HT-29 (cell line): ENCODE data around the gene CYP4F8. TPM values are rescaled to one million over a fixed set of nuclear protein-coding genes. Genes with fewer than 3 reads are reported as not detected.
A peak's percentile ranks its signal among the peaks of the same experiment; 100 is the strongest.
"Not testable (repeated sequence)": the region's sequence is repeated elsewhere in the genome, so short reads cannot be mapped to it uniquely, and the experiment has no call there.

Experiments used
- DNase-seq: peaks from one replicate; pipeline ENCODE4 v3.0.0-alpha.2; 2015; ENCODE audit warnings: low spot score
- total RNA-seq: library from RNA; depleted of rRNA; stranded (reverse); fragments of >200 nt; shearing (Covaris generic); gene quantifications from 2 replicates; pipeline ENCODE4 v1.2.3, GENCODE V29; 2014; rRNA removed

Gene CYP4F8
- not detected in 2 replicates for total RNA-seq

DNA sequence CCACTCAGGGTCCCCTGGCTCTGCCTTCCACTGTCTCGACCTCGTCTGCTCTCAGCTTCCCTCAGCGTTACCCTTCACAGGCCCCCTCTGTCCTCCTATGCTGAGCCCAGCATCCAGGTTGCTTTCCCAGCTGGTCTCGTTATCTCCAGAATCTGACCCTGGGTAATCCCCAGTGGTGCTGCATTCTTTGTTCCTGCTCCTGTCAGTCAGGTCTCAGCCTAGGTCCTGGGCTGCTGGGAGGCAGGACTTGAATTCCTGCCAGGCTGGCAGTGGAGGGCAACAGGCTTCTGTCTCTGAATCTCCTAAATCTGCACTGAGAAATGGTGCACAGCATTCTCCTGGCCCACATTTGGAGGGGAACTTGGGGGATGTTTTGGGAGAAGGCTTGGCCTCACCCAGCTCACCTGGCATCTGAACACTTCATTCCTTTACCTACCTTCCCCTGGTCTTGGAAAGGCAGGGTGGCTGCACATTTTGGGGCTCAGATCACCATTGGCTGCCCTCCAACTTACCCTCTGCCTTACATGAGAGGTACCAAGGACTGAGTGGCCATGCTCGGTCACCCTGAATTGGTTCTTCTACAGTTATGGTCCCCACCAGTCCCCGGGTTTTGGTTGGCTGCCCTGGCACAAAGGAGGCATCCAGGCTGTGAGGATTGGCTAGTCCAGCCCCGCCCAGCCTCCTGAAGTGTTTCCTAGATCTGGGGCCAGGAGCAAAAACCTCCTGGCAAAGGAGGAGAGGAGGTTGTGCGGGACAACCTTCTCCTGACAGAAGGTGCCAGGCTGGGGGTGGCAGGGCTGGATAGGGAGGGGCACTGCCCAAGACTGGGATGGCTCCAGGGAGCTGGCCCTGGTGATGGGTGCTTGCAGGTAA is at the start of gene CYP4F8:
Gene CYP4F8, plus strand, starts transcription at position 712 of the 873 bp plus-strand sequence. CDS start 399 bp downstream, outside the sequence.
- no peak for DNase-seq

DNA sequence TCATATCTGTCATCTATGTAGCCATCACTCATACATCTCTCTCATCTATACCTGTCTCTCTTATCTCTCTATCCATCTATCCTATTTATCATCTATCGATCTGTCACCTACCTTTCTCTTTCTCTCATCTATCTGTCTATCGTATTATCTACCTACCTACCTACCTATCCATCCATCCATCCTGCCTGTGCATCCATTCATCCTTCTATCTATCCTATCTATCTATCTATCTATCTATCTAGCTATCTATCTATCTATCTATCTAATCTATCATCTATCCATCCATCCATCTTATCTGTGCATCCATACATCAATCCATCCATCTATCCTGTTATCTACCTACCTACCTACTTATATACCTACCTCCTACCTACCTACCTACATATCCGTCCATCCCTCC is 44.6 kb upstream of the CYP4F8 start:
- DNase-seq = no peak

DNA sequence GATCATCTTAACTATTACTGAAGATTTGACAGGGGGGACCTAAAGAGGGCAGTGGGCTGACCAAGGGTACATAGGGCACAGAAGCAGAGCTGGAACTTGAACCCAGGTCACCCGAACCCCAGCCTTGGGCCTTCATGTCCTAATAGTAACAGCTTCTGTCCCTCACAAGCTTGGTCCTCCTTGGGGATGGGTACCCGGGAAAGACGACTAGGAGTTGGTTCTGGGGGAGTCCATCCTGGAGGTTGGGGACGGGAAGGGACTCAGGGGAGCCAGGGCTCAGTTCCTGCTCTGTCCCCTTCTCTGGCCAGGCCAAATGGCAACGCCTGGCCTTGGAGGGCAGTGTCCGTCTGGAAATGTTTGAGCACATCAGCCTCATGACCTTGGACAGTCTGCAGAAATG is 39.6 kb upstream of the CYP4F8 start:
- no peak for DNase-seq

- DNase-seq = no peak
These were observed 38.4 kb upstream of the CYP4F8 start for GRCh38 chr19:15576526-15577156.

GRCh38 chr19:15577184-15577771 is 37.7 kb upstream of the CYP4F8 start:
- DNase-seq = no peak

- DNase-seq = no peak
These were observed 31.7 kb upstream of the CYP4F8 start for GRCh38 chr19:15583346-15583745.

DNA sequence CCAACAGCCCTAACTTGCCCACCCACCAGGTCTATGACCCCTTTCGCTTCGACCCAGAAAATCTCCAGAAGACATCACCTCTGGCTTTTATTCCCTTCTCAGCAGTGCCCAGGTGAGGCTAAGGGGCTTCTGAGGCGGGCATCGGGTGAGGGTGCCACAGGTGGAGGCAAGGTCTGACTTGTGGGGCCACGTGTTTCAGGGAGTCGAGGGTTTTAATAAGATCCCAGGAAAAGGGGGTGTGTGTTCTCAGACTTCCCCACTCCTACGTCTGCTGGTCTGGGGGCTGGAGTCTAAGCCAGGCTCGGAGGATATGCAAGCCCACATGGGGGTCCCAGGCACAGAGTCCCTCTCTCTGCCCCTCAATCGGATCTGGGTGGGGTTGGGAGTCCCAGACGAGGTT is 30.9 kb upstream of the CYP4F8 start:
- no peak for DNase-seq

DNA sequence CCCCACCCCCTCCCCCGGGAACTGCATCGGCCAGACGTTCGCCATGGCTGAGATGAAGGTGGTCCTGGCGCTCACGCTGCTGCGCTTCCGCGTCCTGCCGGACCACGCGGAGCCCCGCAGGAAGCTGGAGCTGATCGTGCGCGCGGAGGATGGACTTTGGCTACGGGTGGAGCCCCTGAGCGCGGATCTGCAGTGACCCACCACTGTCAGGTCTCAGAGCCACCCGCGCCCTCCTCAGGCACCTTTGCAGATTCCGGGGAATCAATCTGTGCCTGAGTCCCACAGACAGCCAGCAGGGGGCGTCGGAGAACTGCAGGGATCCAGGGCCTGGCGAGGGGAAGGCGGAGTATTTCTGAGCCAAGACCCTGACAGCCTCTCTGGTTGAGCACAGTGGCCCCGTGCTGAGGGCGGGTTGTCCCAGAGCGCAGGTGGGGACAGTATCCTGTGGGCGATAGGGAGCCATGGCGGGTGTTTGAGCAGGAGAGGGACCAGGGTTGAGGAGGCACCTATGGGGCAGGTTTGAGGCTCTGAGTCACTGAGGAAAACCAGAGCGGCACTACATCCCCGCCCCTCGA is 30.4 kb upstream of the CYP4F8 start:
- peak; percentile 59 for DNase-seq

DNA sequence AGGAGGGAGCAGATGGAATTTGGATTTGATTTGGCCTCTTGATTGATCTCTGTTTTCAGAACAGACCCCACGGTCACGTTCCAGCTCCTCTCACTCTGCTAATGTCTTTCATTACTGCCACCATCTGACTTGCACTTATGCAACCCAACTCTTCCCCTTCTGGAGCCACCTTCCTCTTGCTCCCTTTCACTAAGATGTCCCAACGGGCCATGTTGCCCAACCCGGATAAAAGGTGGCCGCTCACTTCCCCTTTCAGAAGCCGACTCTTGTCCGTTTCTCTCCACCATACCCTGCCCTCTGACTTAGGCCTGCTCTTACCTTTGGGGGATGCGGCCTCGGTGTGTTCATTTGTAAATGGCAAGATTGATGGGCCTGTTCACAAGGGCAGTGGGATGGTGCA is 27.4 kb upstream of the CYP4F8 start:
- DNase-seq = no peak

DNA sequence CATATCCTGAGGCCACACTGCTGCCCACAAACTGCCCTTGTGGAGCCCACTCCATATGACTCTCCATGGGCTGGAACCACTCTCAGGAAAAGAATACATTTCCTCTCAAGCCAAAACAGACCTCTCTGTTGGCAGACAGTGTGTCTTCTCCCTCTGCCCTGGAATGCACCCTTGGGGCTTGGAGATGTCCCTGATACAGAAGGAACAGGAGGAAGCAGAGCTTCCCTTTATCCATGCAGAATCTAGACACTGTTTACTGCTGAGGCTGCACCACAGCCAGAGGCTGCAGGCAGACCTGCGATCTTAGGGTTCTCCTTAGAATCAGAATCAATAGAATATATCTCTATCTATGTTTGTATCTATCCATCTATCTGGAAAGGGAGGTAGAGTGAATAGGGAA is 26.8 kb upstream of the CYP4F8 start:
- no peak for DNase-seq

DNA sequence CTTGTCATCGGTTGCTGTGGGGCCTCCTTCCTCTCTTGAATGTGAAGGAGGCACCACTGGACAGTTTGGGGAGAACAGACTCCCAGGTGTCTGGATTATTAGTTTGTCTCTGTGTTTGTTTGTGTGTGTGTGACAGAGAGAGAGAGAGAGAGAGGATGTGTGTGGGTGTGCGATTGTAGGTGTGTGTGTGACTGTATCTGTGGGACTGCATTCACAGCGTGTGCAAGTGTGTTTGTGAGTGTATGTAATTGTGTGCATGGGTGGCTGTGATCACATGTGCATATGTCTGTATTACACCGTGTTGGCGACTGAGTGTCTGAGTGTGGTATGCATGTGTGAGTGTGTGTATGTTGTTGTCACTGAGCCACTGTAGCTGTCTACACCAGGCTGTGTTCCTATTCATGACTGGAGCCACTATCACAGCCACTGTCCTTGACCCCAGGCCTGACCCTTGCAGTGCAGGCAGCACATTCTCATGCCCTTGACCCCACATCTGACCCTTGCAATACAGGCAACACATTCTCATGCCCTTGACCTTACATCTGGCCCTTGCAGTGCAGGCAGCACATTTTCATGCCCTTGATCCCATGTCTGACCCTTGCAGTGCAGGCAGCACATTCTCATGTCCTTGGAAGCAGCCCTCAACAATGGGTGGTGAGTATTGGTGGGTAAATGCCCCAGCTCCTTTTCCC is 25.1 kb upstream of the CYP4F8 start:
- no peak for DNase-seq

DNA sequence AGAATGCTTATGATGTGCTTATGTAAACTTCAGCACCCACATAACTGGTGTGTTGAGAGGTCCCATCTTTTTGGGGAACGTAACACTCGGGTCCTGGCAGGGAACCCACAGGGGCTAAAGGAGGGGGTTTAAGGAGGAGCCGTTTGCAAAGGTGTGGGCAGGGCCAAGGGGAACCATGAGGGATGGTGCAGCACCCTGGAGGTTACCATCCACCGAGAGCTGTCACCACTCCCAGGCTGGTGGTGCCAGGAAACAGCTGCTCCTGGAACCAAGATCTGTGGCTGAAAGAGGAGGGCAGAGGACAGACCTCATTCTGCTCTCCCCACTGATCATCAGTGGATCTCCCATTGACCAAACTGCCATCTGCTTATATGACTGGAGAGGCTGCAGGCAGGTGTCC is 23.2 kb upstream of the CYP4F8 start:
- DNase-seq = no peak

DNA sequence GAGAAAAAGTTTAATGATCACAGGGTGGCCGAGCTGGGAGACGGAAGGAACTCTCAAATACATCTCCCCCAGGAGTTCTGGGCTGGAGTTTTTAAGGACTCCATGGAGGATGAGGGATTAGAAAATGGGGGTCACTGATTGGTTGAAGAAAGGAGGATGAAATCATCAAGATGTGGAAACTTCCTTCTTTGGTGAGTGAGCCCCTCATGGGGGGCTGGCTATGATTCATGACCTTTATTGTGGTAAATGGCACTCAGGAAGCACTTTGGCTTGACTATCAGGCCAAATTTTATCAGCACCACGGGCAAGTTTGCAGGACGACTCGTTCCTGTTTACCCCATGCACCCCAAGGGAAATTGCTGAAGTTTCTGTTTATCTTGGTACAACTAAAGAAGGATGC is 22.5 kb upstream of the CYP4F8 start:
- DNase-seq = not testable (repeated sequence)

DNA sequence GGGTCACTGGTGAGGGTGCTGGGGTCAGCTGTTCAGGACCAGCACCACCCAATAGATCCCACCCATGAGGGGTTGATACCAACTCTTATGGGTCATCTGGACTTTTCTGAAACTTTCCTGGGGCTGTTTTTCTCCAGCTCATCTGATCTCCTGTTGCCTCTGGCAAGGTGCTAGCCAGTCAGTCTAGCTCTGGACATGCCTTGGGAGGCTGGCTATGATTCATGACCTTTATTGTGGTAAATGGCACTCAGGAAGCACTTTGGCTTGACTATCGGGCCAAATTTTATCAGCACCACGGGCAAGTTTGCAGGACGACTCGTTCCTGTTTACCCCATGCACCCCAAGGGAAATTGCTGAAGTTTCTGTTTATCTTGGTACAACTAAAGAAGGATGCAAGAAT is 21.3 kb upstream of the CYP4F8 start:
- DNase-seq = not testable (repeated sequence)

DNA sequence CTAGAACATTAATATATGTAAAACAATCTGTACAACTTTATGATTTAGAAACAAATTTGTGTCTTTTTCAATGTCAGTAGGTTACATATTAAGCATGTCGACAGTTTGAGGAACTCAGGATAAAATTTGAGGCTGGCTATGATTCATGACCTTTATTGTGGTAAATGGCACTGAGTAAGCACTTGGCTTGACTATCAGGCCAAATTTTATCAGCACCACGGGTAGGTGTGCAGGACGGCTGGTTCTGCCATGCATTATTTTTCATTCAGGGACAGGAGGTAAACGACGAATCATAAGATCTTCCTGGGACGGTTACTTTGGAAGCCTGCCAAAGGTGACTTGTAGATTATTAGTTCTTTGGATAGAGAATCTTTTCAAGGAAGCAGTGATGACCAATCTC is 19.9 kb upstream of the CYP4F8 start:
- DNase-seq = no peak

DNA sequence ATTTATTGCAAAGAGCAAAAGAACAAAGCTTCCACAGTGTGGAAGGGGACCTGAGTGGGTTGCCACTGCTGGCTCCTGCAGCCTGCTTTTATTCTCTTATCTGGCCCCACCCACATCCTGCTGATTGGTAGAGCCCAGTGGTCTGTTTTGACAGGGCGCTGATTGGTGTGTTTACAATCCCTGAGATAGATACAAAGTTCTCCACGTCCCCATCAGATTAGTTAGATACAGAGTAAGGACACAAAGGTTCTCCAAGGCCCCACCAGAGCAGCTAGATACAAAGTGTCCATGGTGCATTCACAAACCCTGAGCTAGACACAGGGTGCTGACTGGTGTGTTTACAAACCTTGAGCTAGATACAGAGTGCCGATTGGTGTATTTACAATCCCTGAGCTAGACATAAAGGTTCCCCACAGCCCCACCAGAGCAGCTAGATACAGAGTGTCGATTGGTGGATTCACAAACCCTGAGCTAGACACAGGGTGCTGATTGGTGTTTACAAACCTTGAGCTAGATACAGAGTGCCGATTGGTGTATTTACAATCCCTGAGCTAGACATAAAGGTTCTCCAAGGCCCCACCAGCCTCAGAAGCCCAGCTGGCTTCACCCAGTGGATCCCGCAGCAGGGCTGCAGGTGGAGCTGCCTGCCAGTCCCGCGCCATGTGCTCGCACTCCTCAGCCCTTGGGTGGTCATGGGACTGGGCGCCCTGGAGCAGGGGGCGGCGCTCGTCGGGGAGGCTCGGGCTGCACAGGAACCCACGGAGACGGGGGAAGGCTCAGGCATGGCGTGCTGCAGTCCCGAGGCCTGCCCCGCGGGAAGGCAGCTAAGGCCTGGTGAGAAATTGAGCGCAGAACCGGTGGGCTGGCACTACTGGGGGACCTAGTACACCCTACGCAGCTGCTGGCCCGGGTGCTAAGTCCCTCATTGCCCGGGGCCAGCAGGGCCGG is 6.8 kb upstream of the CYP4F8 start:
- DNase-seq = not testable (repeated sequence)

DNA sequence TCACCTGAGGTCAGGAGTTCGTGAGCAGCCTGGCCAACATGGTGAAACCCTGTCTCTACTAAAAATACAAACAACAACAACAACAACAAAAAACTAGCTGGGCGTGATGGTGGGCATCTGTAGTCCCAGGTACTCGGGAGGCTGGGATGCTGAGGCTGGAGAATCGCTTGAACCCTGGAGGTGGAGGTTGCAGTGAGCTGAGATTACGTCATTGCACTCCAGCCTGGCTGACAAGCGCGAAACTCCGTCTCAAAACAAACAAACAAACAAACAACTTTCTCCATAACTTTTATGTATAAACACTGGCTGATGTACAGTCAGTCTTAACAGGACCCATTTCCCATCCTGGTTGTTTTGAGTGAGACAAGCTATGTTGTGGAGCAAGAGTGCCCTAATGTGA is 5.8 kb upstream of the CYP4F8 start:
- DNase-seq = no peak

DNA sequence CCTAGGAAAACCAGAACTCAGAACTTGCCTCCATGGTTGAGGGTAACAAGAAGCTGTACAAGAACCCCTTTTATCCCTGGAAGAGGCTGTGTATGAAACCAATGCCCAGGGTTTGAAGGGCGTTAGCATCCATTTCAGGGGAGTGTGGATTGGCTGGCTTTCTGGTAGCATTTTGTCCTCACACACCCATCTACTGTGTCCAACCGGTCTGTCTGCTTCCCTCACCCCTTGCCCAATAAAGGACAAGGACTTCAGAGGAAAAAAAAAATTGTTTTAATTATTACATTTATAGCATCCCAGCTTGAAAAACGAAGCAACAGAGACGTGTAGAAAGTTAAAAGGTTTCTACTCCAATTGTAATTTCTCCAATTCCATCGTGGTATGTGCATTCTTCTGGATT is 2.7 kb upstream of the CYP4F8 start:
- DNase-seq = no peak

DNA sequence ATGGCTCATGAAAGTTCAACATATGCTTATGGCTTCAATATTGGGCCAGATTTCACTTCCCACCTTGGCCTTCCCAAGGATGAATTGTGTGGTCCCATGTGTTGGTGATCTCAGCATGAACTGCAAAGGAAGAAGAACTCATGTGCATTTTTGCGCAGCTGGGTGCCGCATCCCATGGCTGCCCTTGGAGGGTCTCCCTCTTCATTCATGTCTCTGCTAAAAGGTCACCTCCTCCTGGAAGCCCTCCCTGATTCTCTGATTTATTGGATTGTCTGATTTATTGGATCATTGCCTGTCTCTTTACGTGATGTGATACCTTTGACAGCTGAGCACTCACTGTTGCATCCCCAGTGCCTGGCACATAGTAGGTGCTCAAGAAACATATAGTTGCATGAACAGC is 1.7 kb upstream of the CYP4F8 start:
- DNase-seq = no peak

DNA sequence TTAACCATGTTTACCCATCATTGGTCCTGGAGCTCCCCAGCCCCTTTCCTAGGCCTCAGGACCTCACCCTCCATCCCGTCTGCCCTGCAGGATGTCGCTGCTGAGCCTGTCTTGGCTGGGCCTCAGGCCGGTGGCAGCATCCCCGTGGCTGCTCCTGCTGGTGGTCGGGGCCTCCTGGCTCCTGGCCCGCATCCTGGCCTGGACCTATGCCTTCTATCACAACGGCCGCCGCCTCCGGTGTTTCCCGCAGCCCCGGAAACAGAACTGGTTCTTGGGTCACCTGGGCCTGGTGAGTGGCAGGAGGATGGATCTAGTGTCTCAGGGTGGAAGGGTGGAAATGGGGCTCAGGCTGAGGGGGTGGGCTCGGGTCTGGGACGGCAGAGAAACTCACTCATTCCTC is 508 bp downstream of the CYP4F8 start:
- DNase-seq = no peak

GRCh38 chr19:15616183-15616582 is 1.2 kb downstream of the CYP4F8 start:
- no peak for DNase-seq
